ENCODE data around the gene THSD7A.

The THSD7A gene

DNA sequence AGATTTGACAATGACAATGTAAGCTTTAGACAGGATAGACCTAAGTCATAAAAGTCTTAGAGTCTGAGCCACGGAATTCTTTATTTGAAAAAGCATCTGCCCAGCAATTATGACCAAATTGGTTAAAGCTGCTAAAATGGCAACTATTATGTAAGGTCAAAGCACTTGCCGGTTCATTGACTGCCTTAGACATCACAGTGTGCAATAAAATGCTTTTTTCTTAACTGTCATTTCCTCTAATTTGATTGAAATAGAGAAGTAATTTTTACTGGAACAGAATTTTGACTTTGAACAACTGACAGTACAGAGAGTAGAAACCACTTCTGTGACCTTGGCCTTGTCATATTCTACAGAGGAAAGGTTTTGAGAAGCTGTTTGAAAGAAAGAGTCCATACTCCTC is 142.9 kb downstream of the THSD7A start:
- H3K27ac ChIP-seq = no peak overlapping the region
- TF ChIP-seq, protein P1, sequence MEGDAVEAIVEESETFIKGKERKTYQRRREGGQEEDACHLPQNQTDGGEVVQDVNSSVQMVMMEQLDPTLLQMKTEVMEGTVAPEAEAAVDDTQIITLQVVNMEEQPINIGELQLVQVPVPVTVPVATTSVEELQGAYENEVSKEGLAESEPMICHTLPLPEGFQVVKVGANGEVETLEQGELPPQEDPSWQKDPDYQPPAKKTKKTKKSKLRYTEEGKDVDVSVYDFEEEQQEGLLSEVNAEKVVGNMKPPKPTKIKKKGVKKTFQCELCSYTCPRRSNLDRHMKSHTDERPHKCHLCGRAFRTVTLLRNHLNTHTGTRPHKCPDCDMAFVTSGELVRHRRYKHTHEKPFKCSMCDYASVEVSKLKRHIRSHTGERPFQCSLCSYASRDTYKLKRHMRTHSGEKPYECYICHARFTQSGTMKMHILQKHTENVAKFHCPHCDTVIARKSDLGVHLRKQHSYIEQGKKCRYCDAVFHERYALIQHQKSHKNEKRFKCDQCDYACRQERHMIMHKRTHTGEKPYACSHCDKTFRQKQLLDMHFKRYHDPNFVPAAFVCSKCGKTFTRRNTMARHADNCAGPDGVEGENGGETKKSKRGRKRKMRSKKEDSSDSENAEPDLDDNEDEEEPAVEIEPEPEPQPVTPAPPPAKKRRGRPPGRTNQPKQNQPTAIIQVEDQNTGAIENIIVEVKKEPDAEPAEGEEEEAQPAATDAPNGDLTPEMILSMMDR (conservative IDR thresholded peaks at IDR 0.05) = no peak
- TF ChIP-seq ZFX (IDR thresholded peaks at IDR 0.05) = no peak

DNA sequence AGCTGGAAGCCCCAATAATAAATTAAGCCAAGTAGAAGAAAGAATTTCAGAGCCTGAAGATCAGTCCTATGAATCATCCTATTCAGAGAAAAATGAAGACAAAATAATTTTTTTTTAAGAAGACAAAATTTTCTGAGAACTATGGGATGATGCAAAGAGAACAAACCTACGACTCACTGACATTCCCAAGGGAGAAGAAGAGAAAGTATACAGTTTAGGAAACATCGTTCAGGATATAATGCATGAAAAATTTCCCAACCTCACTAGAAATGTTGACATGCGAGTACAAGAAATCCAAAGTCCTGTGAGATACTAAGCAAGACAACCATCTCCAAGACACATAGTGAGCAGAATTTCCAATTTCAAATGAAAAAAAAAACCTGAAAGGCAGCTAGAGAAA is 150.5 kb downstream of the THSD7A start:
- H3K27ac ChIP-seq = no peak overlapping the region
- TF ChIP-seq ZFX (IDR thresholded peaks at IDR 0.05) = no peak
- TF ChIP-seq, protein P1 (conservative IDR thresholded peaks at IDR 0.05) = no peak

DNA sequence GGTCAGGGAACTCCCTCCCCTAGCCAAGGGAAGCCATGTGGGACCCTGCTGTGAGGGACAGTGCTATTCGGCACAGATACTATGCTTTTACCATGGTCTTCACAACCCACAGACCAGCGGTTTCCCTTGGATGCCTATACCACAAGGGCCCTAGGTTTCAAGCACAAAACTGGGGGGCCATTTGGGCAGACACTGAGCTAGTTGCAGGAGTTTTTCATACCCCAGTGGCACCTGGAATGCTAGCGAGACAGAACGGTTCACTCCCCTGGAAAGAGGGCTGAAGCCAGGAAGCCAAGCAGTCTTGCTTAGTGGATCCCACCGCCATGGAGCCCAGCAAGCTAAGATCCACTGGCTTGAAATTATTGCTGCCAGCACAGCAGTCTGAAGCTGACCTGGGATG is 156.8 kb downstream of the THSD7A start:
- TF ChIP-seq, protein P1 (conservative IDR thresholded peaks at IDR 0.05) = no peak
- TF ChIP-seq ZFX (IDR thresholded peaks at IDR 0.05) = no peak
- H3K27ac ChIP-seq = no peak overlapping the region

DNA sequence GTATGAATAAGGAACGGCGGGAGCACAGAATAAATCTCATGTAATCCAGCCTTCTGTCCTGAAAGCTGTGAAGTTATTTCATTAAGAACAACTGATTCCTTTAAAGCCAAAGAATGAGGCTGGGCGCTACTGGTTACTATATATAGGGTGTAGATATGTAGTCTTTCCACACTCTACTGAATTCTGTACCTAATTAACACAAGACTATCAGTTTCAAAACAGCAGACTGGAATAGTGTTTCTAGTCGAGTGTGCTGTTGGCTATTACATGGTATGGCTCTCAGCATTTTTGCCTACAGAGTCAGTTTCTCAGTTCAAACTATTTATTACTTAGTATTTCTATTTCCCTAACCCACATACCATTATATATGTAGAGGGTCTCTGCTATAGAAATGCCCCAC is 163.3 kb downstream of the THSD7A start:
- no peak overlapping the region for H3K27ac ChIP-seq
- TF ChIP-seq, protein P1 (conservative IDR thresholded peaks at IDR 0.05) = no peak
- no peak for TF ChIP-seq ZFX (IDR thresholded peaks at IDR 0.05)

DNA sequence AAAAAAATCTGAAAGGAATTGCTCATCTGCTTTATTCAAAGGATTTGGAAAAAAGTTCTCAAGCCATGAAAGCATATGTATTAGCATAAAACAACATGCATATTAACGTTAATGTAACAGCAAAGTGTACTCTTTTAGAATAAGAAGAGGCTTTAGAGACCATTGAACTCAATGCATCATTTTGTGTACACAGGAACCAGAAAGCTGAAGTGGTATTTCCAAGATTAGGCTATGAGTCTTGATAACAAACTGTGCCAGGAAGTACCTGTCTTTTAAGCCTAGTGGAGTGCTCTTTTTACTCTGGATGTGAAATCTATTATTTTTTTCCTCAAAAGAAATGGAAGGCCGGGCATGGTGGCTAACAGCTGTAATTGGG is 164.2 kb downstream of the THSD7A start:
- TF ChIP-seq, protein P1 (conservative IDR thresholded peaks at IDR 0.05) = no peak
- TF ChIP-seq ZFX (IDR thresholded peaks at IDR 0.05) = no peak
- no peak overlapping the region for H3K27ac ChIP-seq

GRCh38 chr7:11667071-11667809 is 164.8 kb downstream of the THSD7A start:
- TF ChIP-seq ZFX (IDR thresholded peaks at IDR 0.05) = no peak
- TF ChIP-seq, protein P1 (conservative IDR thresholded peaks at IDR 0.05) = no peak
- no peak overlapping the region for H3K27ac ChIP-seq

- TF ChIP-seq, protein P1 (conservative IDR thresholded peaks at IDR 0.05) = no peak
- no peak for TF ChIP-seq ZFX (IDR thresholded peaks at IDR 0.05)
- H3K27ac ChIP-seq = no peak overlapping the region
These were observed 166.6 kb downstream of the THSD7A start for GRCh38 chr7:11665357-11665756.

Measured in C4-2B (cell line).